Heart left ventricle (tissue), 16 donors: ENCODE measurements around the gene ORAI2. TPM values are rescaled to one million over a fixed set of nuclear protein-coding genes. Genes with fewer than 3 reads are reported as not detected.

Source experiments
- ATAC-seq, 4 donors: fragments of 200-7000 bp; cut with Tn5 transposase; one replicate each; pipeline ENCODE4 v1.9.1; 2020 to 2022; ENCODE audit warnings: moderate library complexity in 4 of 4, mild to moderate bottlenecking in 3 of 4, moderate number of reproducible peaks in 1 of 4
- DNase-seq, 5 donors: peaks; one replicate each; pipeline ENCODE4 v3.0.0-alpha.2; 2020
- H3K27ac ChIP-seq, 12 donors: fragments of 200-600 bp; sonication (generic) in 4 of 12; one replicate each; pipeline versions ENCODE4 v1.5.0 to v1.8.0; 2016 to 2022; ENCODE audit warnings: mild to moderate bottlenecking in 2 of 12
- H3K27me3 ChIP-seq, 9 donors: fragments of 200-600 bp; sonication (generic) in 2 of 9; one replicate each; pipeline versions ENCODE4 v1.5.1 to v1.8.0; 2016 to 2022; ENCODE audit warnings: mild to moderate bottlenecking in 3 of 9
- H3K36me3 ChIP-seq, 9 donors: fragments of 200-600 bp; sonication (generic) in 2 of 9; one replicate each; pipeline versions ENCODE4 v1.5.0 to v1.8.0; 2018 to 2022; ENCODE audit warnings: mild to moderate bottlenecking in 2 of 9
- H3K4me1 ChIP-seq, 12 donors: fragments of 200-600 bp; sonication (generic) in 4 of 12; one replicate each; pipeline versions ENCODE4 v1.5.0 to v1.8.0; 2016 to 2022; ENCODE audit warnings: mild to moderate bottlenecking in 3 of 12
- H3K4me3 ChIP-seq, 12 donors: fragments of 200-600 bp; sonication (generic) in 4 of 12; one replicate each; pipeline versions ENCODE4 v1.5.0 to v1.8.0; 2017 to 2022; ENCODE audit warnings: mild to moderate bottlenecking in 9 of 12, moderate library complexity in 4 of 12
- H3K9me3 ChIP-seq, 12 donors: fragments of 200-600 bp; sonication (generic) in 4 of 12; one replicate each; pipeline versions ENCODE4 v1.5.0 to v1.8.0; 2016 to 2022; ENCODE audit warnings: mild to moderate bottlenecking in 1 of 12
- CTCF ChIP-seq, 12 donors: fragments of 200-600 bp; sonication (generic) in 4 of 12; IDR thresholded peaks; one replicate each; pipeline versions ENCODE4 v1.5.0 to v1.8.0; 2018 to 2022; ENCODE audit warnings: antibody characterized with exemption in 12 of 12, mild to moderate bottlenecking in 5 of 12
- POLR2A ChIP-seq, 2 donors: fragments of 450-650 bp; IDR thresholded peaks; one replicate each; pipeline ENCODE4 v1.6.1; 2017; ENCODE audit warnings: antibody characterized with exemption in 2 of 2, mild to moderate bottlenecking in 2 of 2, moderate library complexity in 2 of 2
- WGBS, 4 donors: extraction: QIAGEN DNeasy Blood & Tissue Kit in 2 of 4; methylation state at CpG; one replicate each; pipeline versions ENCODE4 v1.1.5 to v1.1.7; 2013 to 2018; 5-methylcytosine and 5-hydroxymethylcytosine counted together
- intact Hi-C, 10 donors: fragments of 100-400 bp; cut with DNase I; formaldehyde crosslinking; loops; one replicate each; pipeline versions ENCODE4 v1.11.1 to v1.14.2; 2022
- polyA plus RNA-seq, 2 donors: library from polyadenylated mRNA; stranded (reverse); fragments of 200-250 nt; gene quantifications; one replicate each; pipeline ENCODE4 v1.2.3, GENCODE V29; 2013
- total RNA-seq, 9 donors: library from RNA; depleted of rRNA in 2 of 9; stranded (reverse); fragments of >200 nt in 2 of 9; fragmentation: NEBNext Ultra II Directional in 3 of 9; extraction: Animal tissue kit (Norgen Biotek cat#: 25700) in 3 of 9; gene quantifications; one replicate each; pipeline versions ENCODE4 v1.1.0 to v1.2.4, GENCODE V29; 2016 to 2023
- donor health status: ischemic (EF 13 %, LVEDD 7.1; RV severe dilation, severe dysfunction).
- donor health status: healthy with polysubstance abuse.
- donor health status: DM: no; HTN: yes; CAD: no.
- donor health status: DM: no; HTN: no; CAD: no.
- donor health status: ischemic (EF 25% LVEDD 6.9; RV normal size, moderate dysfunction).
- donor health status: ischemic (EF 25% LVEDD 5.7; RV mildly dilated, moderate dysfunction).
- donor health status: healthy.
- donor health status: DM: yes; HTN: yes; CAD: no.
- donor health status: ischemic (EF 35%, LVEDD 5.7; RV mildly dilated, moderate dysfunction).
- donor health status: nonischemic (EF 11% LVEDD 7.7; RV severe dilation, severe dysfunction).
- donor health status: DM: yes; HTN: yes; CAD: no.
- donor health status: PGD.
- donor health status: ischemic (EF 29% LVEDD 5.4; RV normal size, mild dysfunction).
- donor health status: nonischemic (EF 23%, LVEDD 6.1; RV moderate dilation, normal function).

Gene ORAI2
- total and polyA plus RNA-seq, 11 donors: 1.1 to 22.0 (median 4.8) TPM

DNA sequence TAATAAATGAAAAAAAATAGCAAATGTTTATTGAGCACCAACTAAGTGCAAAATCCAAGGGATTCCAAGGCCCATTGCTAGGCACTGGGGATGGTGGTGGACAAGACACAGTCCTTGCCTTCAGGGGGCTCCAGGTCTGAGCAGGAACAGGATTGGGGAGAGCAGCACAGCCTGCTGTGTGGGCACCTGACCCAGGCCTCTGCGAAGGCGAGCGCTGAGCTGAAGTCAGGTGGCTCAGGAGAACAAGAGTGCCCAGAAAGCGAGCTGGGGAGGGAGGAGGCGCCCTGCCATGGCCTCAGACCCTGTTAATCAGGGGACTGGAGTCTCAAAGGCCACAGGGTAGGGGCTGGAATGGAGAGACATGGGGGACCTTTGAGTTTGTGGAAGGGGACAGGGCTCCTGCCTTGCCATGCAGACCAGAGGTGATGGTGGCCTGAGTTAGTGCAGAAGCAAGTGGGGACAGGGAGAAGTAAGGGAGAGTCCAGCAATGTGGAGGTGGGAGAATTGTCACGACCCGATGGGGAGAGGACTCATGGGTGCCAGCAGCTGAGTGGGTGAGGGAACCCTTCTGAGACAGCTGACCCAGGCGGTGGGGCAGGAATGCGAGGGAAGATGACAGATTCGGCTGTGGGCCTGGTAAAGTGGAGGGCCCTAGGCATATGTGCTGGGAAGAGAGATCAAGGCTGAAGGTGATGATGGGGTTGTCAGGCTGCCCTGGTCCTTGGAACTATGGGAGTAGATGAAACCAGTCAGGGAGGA is 4.1 kb upstream of the ORAI2 start:
- DNase-seq (no peak), ATAC-seq (no peak)
- H3K4me1 ChIP-seq: peaks cover 0 to 70% (median 4%) of the 10 kb centered on the region in 12 donors
- H3K9me3 ChIP-seq: no peaks in the 10 kb centered on the region
- intact Hi-C loops: no loop called here
- no peak for TF ChIP-seq CTCF (IDR thresholded peaks at IDR 0.05)
- no peak for TF ChIP-seq POLR2A (IDR thresholded peaks at IDR 0.05)
- H3K4me3 ChIP-seq: no peak overlapping the region
- H3K36me3 ChIP-seq: peaks cover 0 to 39% (median 27%) of the 10 kb centered on the region in 9 donors
- 93 to 95% (median 93%) methylated on average over 10 of the region's 10 CpGs for WGBS, 4 donors
- no peaks in the 10 kb centered on the region for H3K27me3 ChIP-seq
- H3K27ac ChIP-seq: peak overlapping the region in 1 of 12 donors; percentile 83

DNA sequence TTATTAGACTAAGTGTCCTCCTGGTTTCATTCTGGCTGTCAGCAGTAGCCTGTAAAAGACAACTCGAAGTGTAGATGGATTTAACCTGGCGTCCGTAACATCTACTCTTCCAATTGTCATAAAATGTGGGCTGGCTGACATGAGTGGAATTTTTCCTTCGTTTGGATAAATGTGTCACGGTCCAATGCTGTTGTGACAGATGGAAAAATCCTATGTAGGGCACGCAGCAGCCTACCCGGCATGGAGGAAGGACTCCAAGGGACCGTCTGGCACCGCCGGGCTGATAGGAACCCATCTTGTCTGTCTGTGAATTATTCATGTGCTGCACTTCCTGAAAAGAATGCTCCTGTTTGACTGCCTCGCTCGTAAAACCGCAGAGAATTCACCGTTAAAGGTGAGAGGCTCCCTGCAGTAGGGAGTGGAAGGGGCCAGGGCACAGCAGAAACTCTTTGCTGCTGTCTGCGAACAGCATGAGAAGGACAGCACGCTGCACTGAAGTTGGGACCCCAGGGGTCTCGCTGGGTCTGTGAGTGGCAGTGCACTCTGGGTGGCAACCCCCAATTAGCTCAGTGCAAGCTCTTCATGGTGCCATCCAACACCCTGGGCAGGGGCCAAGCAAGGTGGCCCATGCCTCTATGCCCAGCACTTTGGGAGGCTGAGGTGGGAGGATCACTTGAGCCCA is 1.6 kb upstream of the ORAI2 start:
- H3K27ac ChIP-seq: peak overlapping the region in 3 of 12 donors; percentile 10 to 83 (median 30)
- intact Hi-C loops: no loop called here
- no peak for DNase-seq

DNA sequence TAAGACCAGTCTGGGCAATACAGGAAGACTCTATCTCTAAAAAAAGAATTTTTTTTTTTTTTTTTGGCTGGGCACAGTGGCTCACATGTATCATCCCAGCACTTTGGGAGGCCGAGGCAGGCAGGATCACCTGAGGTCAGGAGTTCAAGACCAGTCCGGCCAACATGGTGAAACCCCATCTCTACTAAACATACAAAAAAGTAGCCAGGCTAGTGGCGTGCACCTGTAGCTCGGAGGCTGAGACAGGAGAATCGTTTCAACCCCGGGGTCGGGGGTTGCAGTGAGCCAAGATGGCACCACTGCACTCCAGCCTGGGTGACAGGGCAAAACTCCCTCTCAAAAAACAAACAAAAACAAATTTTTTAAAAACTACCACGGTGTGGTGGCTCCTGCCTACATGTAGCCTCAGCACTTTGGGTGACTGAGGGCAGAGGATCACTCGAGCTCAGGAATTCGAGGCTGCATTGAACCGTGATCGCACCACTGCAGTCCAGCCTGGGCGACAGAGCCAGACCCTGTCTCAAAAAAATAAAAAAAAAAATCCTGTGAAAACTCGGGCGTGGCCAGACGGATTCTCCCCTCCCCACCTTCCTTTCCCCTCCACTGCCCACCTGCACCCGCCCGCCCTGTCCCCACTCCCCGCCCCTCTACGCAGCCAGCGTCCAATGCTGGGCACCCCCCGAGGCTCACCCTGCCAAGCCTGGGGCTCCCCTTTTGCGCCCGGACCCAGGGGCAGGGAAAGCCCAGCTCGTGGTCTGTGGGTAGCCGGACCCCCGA is 745 bp upstream of the ORAI2 start:
- intact Hi-C loops: loop anchor here in 1 of 10 donors (1.0 kb wide), 1 partner anchor 36 kb away; the partner anchor contains the start of gene PRKRIP1
- peak overlapping the region in 9 of 12 donors; percentile 35 to 83 (median 60) for H3K27ac ChIP-seq
- 37 to 54% (median 45%) methylated on average over 19 to 27 of the region's 27 CpGs for WGBS, 4 donors

More for the DNA sequence above, 1.6 kb upstream of the ORAI2 start:
- Histone ChIP-seq H3K9me3 (no peaks in the 10 kb centered on the region), H3K4me1 (peaks cover 0 to 55% (median 5%) of the 10 kb centered on the region in 12 donors), H3K4me3 (peak overlapping the region in 1 of 12 donors; percentile 15), H3K27me3 (no peaks in the 10 kb centered on the region), H3K36me3 (peaks cover 0 to 15% (median 9%) of the 10 kb centered on the region in 9 donors)
- TF ChIP-seq CTCF (IDR thresholded peaks at IDR 0.05): no peak
- no peak for TF ChIP-seq POLR2A (IDR thresholded peaks at IDR 0.05)
- WGBS, 4 donors: 50 to 78% (median 60%) methylated on average over 17 of the region's 17 CpGs
- ATAC-seq: no peak

More for the DNA sequence above, 745 bp upstream of the ORAI2 start:
- Histone ChIP-seq H3K36me3 (peaks cover 0 to 10% (median 1%) of the 10 kb centered on the region in 9 donors), H3K4me3 (peak overlapping the region in 11 of 12 donors; percentile 73 to 95 (median 86)), H3K9me3 (no peaks in the 10 kb centered on the region), H3K4me1 (peaks cover 0 to 46% (median 5%) of the 10 kb centered on the region in 12 donors), H3K27me3 (no peaks in the 10 kb centered on the region)
- peak in 2 of 4 donors; percentile 18 to 21 for ATAC-seq
- TF ChIP-seq POLR2A (IDR thresholded peaks at IDR 0.05) (no peak), CTCF (IDR thresholded peaks at IDR 0.05) (no peak)
- DNase-seq: no peak
